HepG2 (cell line): ENCODE measurements around the gene CD300A. TPM values are rescaled to one million over a fixed set of nuclear protein-coding genes. Genes with fewer than 3 reads are reported as not detected.

Source experiments
- ATF2 ChIP-seq: sonication (generic); formaldehyde crosslinking; IDR thresholded peaks from 2 replicates; pipeline ENCODE4 v1.4.0; 2020; ENCODE audit warnings: missing genetic modification reagents
- CEBPB ChIP-seq: IDR thresholded peaks from 2 replicates; pipeline ENCODE4 v1.6.1; 2011; ENCODE audit warnings: low read depth, low read length, improper control_type of control experiment, borderline replicate concordance
- DPF2 ChIP-seq: sonication (generic); formaldehyde crosslinking; IDR thresholded peaks from 2 replicates; pipeline ENCODE4 v1.4.0; 2020; ENCODE audit warnings: mild to moderate bottlenecking, low read depth, missing genetic modification reagents, borderline replicate concordance
- ELF4 ChIP-seq: sonication (generic); formaldehyde crosslinking; IDR thresholded peaks from 2 replicates; pipeline ENCODE4 v1.5.0; 2020; ENCODE audit warnings: missing genetic modification reagents, mild to moderate bottlenecking, moderate library complexity, borderline replicate concordance
- ELK4 ChIP-seq: sonication (generic); formaldehyde crosslinking; IDR thresholded peaks from 2 replicates; pipeline ENCODE4 v1.9.0; 2021; ENCODE audit warnings: missing genetic modification reagents, borderline replicate concordance
- FOXO4 ChIP-seq: sonication (generic); formaldehyde crosslinking; conservative IDR thresholded peaks from 2 replicates; pipeline ENCODE4 v1.8.1; 2023; ENCODE audit warnings: missing genetic modification reagents
- GPN1 ChIP-seq: sonication (generic); formaldehyde crosslinking; IDR thresholded peaks from 2 replicates; pipeline ENCODE4 v1.5.1; 2020; ENCODE audit warnings: missing genetic modification reagents, borderline replicate concordance
- GTF3A ChIP-seq: sonication (generic); formaldehyde crosslinking; conservative IDR thresholded peaks from 2 replicates; pipeline ENCODE4 v1.4.0; 2020; ENCODE audit warnings: mild to moderate bottlenecking, missing genetic modification reagents
- IRF2 ChIP-seq: IDR thresholded peaks from 2 replicates; pipeline ENCODE4 v1.6.1; 2018; ENCODE audit warnings: missing genetic modification reagents, missing compliant biosample characterization
- ISX ChIP-seq: sonication (generic); formaldehyde crosslinking; conservative IDR thresholded peaks from 2 replicates; pipeline ENCODE4 v1.5.0; 2020; ENCODE audit warnings: missing genetic modification reagents
- KDM5A ChIP-seq: fragments of 200-600 bp; sonication (generic); IDR thresholded peaks from 2 replicates; pipeline ENCODE4 v1.7.0; 2018; ENCODE audit warnings: antibody characterized with exemption, mild to moderate bottlenecking, low read length, borderline replicate concordance
- KLF9 ChIP-seq: IDR thresholded peaks from 2 replicates; pipeline ENCODE4 v1.6.1; 2016; ENCODE audit warnings: low read depth
- NFIC ChIP-seq: IDR thresholded peaks from 2 replicates; pipeline ENCODE4 v1.6.1; 2012; ENCODE audit warnings: mild to moderate bottlenecking, low read length, inconsistent platforms
- PCBP2 ChIP-seq: fragments of 200-400 bp; formaldehyde crosslinking; optimal IDR thresholded peaks from 2 replicates; pipeline ENCODE3; 2018; ENCODE audit warnings: low read length, low read depth; ENCODE audit not compliant: poor library complexity, severe bottlenecking
- REXO4 ChIP-seq: sonication (generic); formaldehyde crosslinking; IDR thresholded peaks from 2 replicates; pipeline ENCODE4 v1.8.0; 2022; ENCODE audit warnings: missing genetic modification reagents, mild to moderate bottlenecking, borderline replicate concordance
- RFXANK ChIP-seq: IDR thresholded peaks from 2 replicates; pipeline ENCODE4 v1.6.1; 2016
- SOX13 ChIP-seq, 3 experiments: fragments of 450-650 bp in 1 of 3; sonication (generic) in 1 of 3; formaldehyde crosslinking in 1 of 3; IDR thresholded peaks in 2 of 3; conservative IDR thresholded peaks in 1 of 3; 2 replicates each; pipeline versions ENCODE4 v1.5.0 to v1.6.1; 2016 to 2020; ENCODE audit warnings: antibody characterized with exemption in 1 of 3, mild to moderate bottlenecking in 1 of 3, missing compliant biosample characterization in 1 of 3, missing genetic modification reagents in 1 of 3, moderate library complexity in 1 of 3
- SPEN ChIP-seq: sonication (generic); formaldehyde crosslinking; IDR thresholded peaks from 2 replicates; pipeline ENCODE4 v1.5.1; 2020; ENCODE audit warnings: low read depth, mild to moderate bottlenecking, missing genetic modification reagents
- ZBTB38 ChIP-seq: sonication (generic); formaldehyde crosslinking; IDR thresholded peaks from 2 replicates; pipeline ENCODE4 v1.5.1; 2020; ENCODE audit warnings: mild to moderate bottlenecking, missing genetic modification reagents
- ZKSCAN8 ChIP-seq: IDR thresholded peaks from 2 replicates; pipeline ENCODE4 v1.6.1; 2016; ENCODE audit warnings: borderline replicate concordance, missing genetic modification reagents, missing compliant biosample characterization
- ZNF644 ChIP-seq: IDR thresholded peaks from 2 replicates; pipeline ENCODE4 v1.6.1; 2016; ENCODE audit warnings: low read depth
- ZNF839 ChIP-seq: sonication (generic); formaldehyde crosslinking; IDR thresholded peaks from 2 replicates; pipeline ENCODE4 v1.4.0; 2020; ENCODE audit warnings: missing genetic modification reagents, mild to moderate bottlenecking, borderline replicate concordance
- polyA plus RNA-seq, 8 experiments: library from polyadenylated mRNA; depleted of rRNA in 3 of 8; stranded (reverse) in 7 of 8; unstranded in 1 of 8; fragments of >200 nt; fragmentation: Illumina TruSeq in 4 of 8; extraction: Trizol in 4 of 8; gene quantifications; 2 replicates each; pipeline versions ENCODE4 v1.2.1 to v1.2.3, GENCODE V29; 2011 to 2016; ENCODE audit warnings: low read depth in 4 of 8, missing spikeins in 1 of 8, mixed read lengths in 1 of 8; ENCODE audit not compliant: insufficient read depth in 1 of 8
- total RNA-seq, 5 experiments: library from RNA; depleted of rRNA; stranded (reverse); fragments of >200 nt; fragmentation: Illumina TruSeq; extraction: Trizol; gene quantifications; 2 replicates each; pipeline ENCODE4 v1.2.3, GENCODE V29; 2016; ENCODE audit warnings: low read depth in 1 of 5
- TF ChIP-seq, protein P1 (sequence below): sonication (generic); formaldehyde crosslinking; IDR thresholded peaks from 2 replicates; pipeline ENCODE4 v1.4.0; 2020; ENCODE audit warnings: missing genetic modification reagents, borderline replicate concordance

Gene CD300A
- total and polyA plus RNA-seq, 2 of the 13 experiments (the other 11 are each of a cell fraction or from before 2014, with no cell fraction given): not detected

- TF ChIP-seq ELK4 (CRISPR knock-in tag) (no peak), DPF2 (no peak), ZNF839 (CRISPR knock-in tag) (peak; percentile 82), GPN1 (CRISPR knock-in tag) (no peak), KDM5A (no peak), ELF4 (CRISPR knock-in tag) (peak; percentile 96), ATF2 (CRISPR knock-in tag) (peak; percentile 77), NFIC (no peak), SOX13 (IDR thresholded peaks at IDR 0.05) (no peak), SOX13 (CRISPR knock-in tag; conservative IDR thresholded peaks at IDR 0.05 in 1 of 2, IDR thresholded peaks at IDR 0.05 in 1 of 2) (peak in 1 of 2 experiments; percentile 52; a peak in 2 of 4 replicates), IRF2 (peak; percentile 83), KLF9 (0 out of 2 replicates have a peak, but pooled peaks have one; percentile 28), REXO4 (CRISPR knock-in tag) (no peak), RFXANK (CRISPR knock-in tag) (no peak), ZKSCAN8 (CRISPR knock-in tag) (no peak), SPEN (CRISPR knock-in tag) (peak; percentile 94), FOXO4 (CRISPR knock-in tag) (no peak), ISX (CRISPR knock-in tag) (no peak), GTF3A (CRISPR knock-in tag) (no peak), ZNF644 (CRISPR knock-in tag) (peak; percentile 61), PCBP2 (no peak), ZBTB38 (CRISPR knock-in tag) (peak; percentile 78), CEBPB (no peak)
- TF ChIP-seq, protein P1, sequence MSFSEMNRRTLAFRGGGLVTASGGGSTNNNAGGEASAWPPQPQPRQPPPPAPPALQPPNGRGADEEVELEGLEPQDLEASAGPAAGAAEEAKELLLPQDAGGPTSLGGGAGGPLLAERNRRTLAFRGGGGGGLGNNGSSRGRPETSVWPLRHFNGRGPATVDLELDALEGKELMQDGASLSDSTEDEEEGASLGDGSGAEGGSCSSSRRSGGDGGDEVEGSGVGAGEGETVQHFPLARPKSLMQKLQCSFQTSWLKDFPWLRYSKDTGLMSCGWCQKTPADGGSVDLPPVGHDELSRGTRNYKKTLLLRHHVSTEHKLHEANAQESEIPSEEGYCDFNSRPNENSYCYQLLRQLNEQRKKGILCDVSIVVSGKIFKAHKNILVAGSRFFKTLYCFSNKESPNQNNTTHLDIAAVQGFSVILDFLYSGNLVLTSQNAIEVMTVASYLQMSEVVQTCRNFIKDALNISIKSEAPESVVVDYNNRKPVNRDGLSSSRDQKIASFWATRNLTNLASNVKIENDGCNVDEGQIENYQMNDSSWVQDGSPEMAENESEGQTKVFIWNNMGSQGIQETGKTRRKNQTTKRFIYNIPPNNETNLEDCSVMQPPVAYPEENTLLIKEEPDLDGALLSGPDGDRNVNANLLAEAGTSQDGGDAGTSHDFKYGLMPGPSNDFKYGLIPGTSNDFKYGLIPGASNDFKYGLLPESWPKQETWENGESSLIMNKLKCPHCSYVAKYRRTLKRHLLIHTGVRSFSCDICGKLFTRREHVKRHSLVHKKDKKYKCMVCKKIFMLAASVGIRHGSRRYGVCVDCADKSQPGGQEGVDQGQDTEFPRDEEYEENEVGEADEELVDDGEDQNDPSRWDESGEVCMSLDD (CRISPR knock-in tag): no peak; the same call in 1 of the 2 replicates
Measured at GRCh38 chr17:74427048-74427762, 39.2 kb upstream of the CD300A start (continued).
